C4-2B (cell line): ENCODE results near the gene MRPS24.
"Not testable (repeated sequence)": the region's sequence is repeated elsewhere in the genome, so short reads cannot be mapped to it uniquely, and the experiment has no call there.

ENCODE experiments used
- H3K27ac ChIP-seq: fragments of 450-650 bp; 2 replicates; pipeline ENCODE4 v1.5.1; 2017
- CTCF ChIP-seq: fragments of 450-650 bp; conservative IDR thresholded peaks from 2 replicates; pipeline ENCODE4 v1.5.1; 2017; ENCODE audit warnings: mild to moderate bottlenecking
- ZFX ChIP-seq: fragments of 450-650 bp; IDR thresholded peaks from 2 replicates; pipeline ENCODE4 v1.6.1; 2017

MRPS24 gene

DNA sequence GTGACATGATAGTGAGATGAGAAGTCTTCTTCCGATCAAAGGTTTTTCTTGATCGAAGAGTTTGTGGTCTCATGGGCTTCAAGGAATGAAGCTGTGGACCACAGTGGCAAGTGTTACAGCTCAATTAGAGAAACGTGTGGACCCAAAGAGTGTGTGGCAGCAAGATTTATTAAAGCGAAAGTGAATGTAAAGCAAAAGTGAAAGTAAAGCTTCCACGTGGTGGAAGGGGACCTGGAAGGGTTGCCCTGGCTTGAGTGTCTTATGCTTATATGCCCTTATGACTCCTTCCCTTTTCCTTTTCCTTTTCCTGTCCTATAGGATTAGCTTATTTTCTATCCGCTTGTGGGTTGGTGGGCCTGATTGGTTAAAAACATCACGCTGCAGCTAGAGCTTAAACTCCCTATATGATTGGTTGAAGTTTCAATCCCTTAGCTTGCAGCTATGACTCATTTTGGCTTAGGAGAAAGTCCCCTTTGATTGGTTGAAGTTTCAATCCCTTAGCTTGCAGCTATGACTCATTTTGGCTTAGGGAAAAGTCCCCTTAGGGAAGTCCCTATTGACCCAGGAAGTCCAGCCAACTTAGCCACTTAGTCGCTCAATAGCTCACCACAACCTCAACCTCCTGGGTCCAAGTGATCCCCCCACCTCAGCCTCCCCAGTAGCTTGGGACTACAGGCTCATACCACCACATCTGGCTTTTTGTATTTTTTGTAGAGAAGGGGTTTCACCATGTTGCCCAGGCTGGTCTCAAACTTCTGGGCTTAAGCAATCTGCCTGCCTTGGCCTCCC lies 34.7 kb downstream of the MRPS24 start:
- no peak for TF ChIP-seq ZFX
- TF ChIP-seq CTCF = no peak
- no peak overlapping the region for H3K27ac ChIP-seq

DNA sequence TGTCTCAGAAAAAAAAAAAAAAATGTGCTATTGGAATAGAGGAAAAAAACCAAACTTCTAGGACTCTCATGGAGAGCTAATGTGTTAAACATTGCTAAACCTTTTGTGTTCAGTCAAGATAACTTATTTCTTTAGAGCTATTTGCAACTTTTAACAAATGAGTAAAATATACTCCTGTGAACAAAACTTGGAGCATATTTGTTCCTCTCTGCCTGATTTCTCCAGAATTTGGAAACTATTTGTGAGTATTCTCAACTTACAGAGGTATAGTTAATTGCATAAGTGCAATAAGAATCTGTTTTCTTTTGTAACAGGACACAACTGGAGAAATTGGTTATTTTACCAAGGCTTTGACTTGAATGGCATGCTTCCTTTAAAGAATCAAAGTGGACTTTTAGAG lies 38.4 kb downstream of the MRPS24 start:
- not testable (repeated sequence) for H3K27ac ChIP-seq

- TF ChIP-seq ZFX (no peak), CTCF (no peak)
- no peak overlapping the region for H3K27ac ChIP-seq
Measured at GRCh38 chr7:43825391-43825808, 43.9 kb downstream of the MRPS24 start.

GRCh38 chr7:43824963-43825362 lies 44.4 kb downstream of the MRPS24 start:
- TF ChIP-seq CTCF (no peak), ZFX (no peak)
- H3K27ac ChIP-seq = no peak overlapping the region

DNA sequence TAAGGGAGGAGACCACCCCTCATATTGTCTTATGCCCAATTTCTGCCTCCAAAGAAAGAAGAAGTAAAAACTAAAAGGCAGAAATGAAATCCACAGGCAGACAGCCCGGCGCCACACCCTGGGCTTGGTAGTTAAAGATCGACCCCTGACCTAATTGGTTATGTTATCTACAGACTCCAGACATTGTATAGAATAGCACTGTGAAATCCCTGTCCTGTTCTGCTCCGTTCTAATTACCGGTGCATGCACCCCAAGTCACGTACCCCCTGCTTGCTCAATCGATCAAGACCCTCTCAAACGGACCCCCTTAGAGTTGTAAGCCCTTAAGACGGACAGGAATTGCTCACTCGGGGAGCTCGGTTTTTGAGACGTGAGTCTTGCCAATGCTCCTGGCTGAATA lies 44.8 kb downstream of the MRPS24 start:
- H3K27ac ChIP-seq = not testable (repeated sequence)

GRCh38 chr7:43823941-43824340 lies 45.4 kb downstream of the MRPS24 start:
- H3K27ac ChIP-seq = no peak overlapping the region
- TF ChIP-seq CTCF (no peak), ZFX (no peak)

DNA sequence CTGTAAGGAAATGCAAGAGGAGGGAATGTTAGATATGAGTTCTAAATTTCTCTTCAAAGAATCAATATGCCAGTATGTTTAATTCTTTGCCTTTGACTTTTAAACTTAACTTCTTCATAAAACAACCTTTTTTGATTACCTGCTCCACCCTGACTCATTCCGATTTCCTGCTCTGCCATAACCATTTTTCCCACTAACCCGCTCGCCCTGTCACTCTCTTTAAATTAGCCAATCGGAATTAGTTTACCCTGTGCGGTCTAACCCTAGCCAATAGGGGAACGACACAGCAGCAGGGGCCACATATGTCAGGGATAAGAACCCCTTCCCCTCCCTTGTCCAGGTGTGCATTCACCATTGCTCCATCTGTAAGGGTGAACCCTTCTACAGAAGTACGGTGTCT lies 45.9 kb downstream of the MRPS24 start:
- not testable (repeated sequence) for H3K27ac ChIP-seq
